ENCODE data around the gene ARHGAP33. TPM values are rescaled to one million over a fixed set of nuclear protein-coding genes. Genes with fewer than 3 reads are reported as not detected.

ARHGAP33 gene
- polyA plus RNA-seq, 1 experiment = 1.2 TPM

- peak overlapping the region; percentile 87; the same call in 1 of the 2 replicates for H3K4me3 ChIP-seq (ENCODE audit: low read depth, low read length)
- ChIA-PET POLR2A (interaction anchor here (0.7 kb wide), 1 partner anchor 13 kb away, joined by 7 read pairs; the partner anchor contains the start of gene HSPB6), CTCF (interaction anchor here (0.6 to 1.4 kb wide), 4 partner anchors 21 to 85 kb away, joined by 3 to 8 read pairs (median 6); no protein-coding TSS in a partner anchor)
- H3K9me3 ChIP-seq (ENCODE audit: control insufficient read depth, insufficient read depth, low read length) = no peaks in the 10 kb centered on the region; the same call in 1 of the 2 replicates
- no peaks in the 10 kb centered on the region for H3K27me3 ChIP-seq (ENCODE audit: control insufficient read depth, insufficient read depth, low read length)
- DNase-seq (ENCODE audit: low read depth, low spot score) = no peak
- no peak overlapping the region for H3K27ac ChIP-seq (ENCODE audit: low read depth, low read length)
- no peak for TF ChIP-seq CTCF (IDR thresholded peaks at IDR 0.05; ENCODE audit: low read depth, low read length)
Measured at GRCh38 chr19:35743640-35744429, 31.5 kb upstream of the ARHGAP33 start.

- peak overlapping the region; percentile 99 for H3K27ac ChIP-seq (ENCODE audit: low read depth, low read length)
- POLR2A ChIA-PET = interaction anchor here (0.6 to 1.3 kb wide), 3 partner anchors 12 to 75 kb away, joined by 3 to 10 read pairs (median 7); partner anchors contain the start of genes HSPB6 and PROSER3
- CTCF ChIA-PET = interaction anchor here (0.6 to 1.4 kb wide), 7 partner anchors 9 to 84 kb away, joined by 3 to 7 read pairs (median 4); no protein-coding TSS in a partner anchor
- TF ChIP-seq CTCF (IDR thresholded peaks at IDR 0.05; ENCODE audit: low read depth, low read length) = peak; percentile 59
- DNase-seq (ENCODE audit: low read depth, low spot score) = peak; percentile 90
- H3K4me3 ChIP-seq (ENCODE audit: low read depth, low read length) = peak overlapping the region; percentile 87
- no peaks in the 10 kb centered on the region; the same call in 1 of the 2 replicates for H3K9me3 ChIP-seq (ENCODE audit: control insufficient read depth, insufficient read depth, low read length)
- H3K27me3 ChIP-seq (ENCODE audit: control insufficient read depth, insufficient read depth, low read length) = no peaks in the 10 kb centered on the region
Measured at GRCh38 chr19:35744430-35745327, 30.7 kb upstream of the ARHGAP33 start.

GRCh38 chr19:35745328-35746086 is 29.9 kb upstream of the ARHGAP33 start, which contains the start of the genes PSENEN and U2AF1L4:
Gene PSENEN (plus strand): TSS chr19:35745651. CDS start chr19:35745931, 280 bp downstream.
Gene U2AF1L4 (minus strand): TSS chr19:35745418. CDS start chr19:35745391, 27 bp downstream.
- DNase-seq (ENCODE audit: low read depth, low spot score) = peak; percentile 99
- ChIA-PET CTCF (interaction anchor here (0.6 to 1.1 kb wide), 4 partner anchors 9 to 74 kb away, joined by 3 to 7 read pairs (median 4); no protein-coding TSS in a partner anchor), POLR2A (interaction anchor here (0.6 to 1.3 kb wide), 2 partner anchors 12 to 74 kb away, joined by 3 to 10 read pairs; partner anchors contain the start of genes HSPB6 and PROSER3)
- Histone ChIP-seq H3K27ac (ENCODE audit: low read depth, low read length) (peak within 1 kb of the TSS; percentile 99), H3K4me3 (ENCODE audit: low read depth, low read length) (peak within 1 kb of the TSS; percentile 87), H3K9me3 (ENCODE audit: control insufficient read depth, insufficient read depth, low read length) (no peaks in the 10 kb centered on the region; the same call in 1 of the 2 replicates), H3K27me3 (ENCODE audit: control insufficient read depth, insufficient read depth, low read length) (no peaks in the 10 kb centered on the region)
- TF ChIP-seq CTCF (IDR thresholded peaks at IDR 0.05; ENCODE audit: low read depth, low read length) = no peak

- Histone ChIP-seq H3K27ac (ENCODE audit: low read depth, low read length) (no peak overlapping the region), H3K9me3 (ENCODE audit: control insufficient read depth, insufficient read depth, low read length) (no peaks in the 10 kb centered on the region), H3K27me3 (ENCODE audit: control insufficient read depth, insufficient read depth, low read length) (no peaks in the 10 kb centered on the region), H3K4me3 (ENCODE audit: low read depth, low read length) (peak overlapping the region; percentile 85)
- no peak for DNase-seq (ENCODE audit: low read depth, low spot score)
- ChIA-PET POLR2A (interaction anchor here (1.3 kb wide), 1 partner anchor 11 kb away, joined by 10 read pairs; the partner anchor contains the start of genes HSPB6 and PROSER3), CTCF (interaction anchor here (1.1 kb wide), 1 partner anchor 52 kb away, joined by 4 read pairs; no protein-coding TSS in a partner anchor)
- TF ChIP-seq CTCF (IDR thresholded peaks at IDR 0.05; ENCODE audit: low read depth, low read length) = no peak
Measured at GRCh38 chr19:35746087-35746462, 29.3 kb upstream of the ARHGAP33 start.
